HEK293 (cell line): ENCODE measurements around the gene ARMH4.

Source experiments
- CTCF ChIA-PET: fragments of 350-600 bp; formaldehyde crosslinking; extraction: SDS; loops from one replicate; lab custom pipeline; 2021; ENCODE audit warnings: antibody characterized with exemption; lab: Yijun Ruan, JAX
- POLR2A ChIA-PET: fragments of 300-600 bp; formaldehyde crosslinking; extraction: SDS; loops from one replicate; lab custom pipeline; 2020; ENCODE audit warnings: antibody characterized with exemption, inconsistent platforms; lab: Yijun Ruan, JAX
- H3K27ac ChIP-seq: fragments of 200-500 bp; sonication (Bioruptor generic); 2 replicates; pipeline ENCODE4 v1.5.1; 2014; ENCODE audit warnings: low read depth, low read length, control low read depth, inconsistent platforms; ENCODE audit errors: extremely low read depth
- H3K36me3 ChIP-seq, 2 experiments: fragments of 200-500 bp in 1 of 2; sonication (Bioruptor generic) in 1 of 2; 1 replicate in 1 of 2; 2 replicates in 1 of 2; pipeline ENCODE4 v1.5.1; 2014 to 2017; ENCODE audit warnings: inconsistent platforms in 2 of 2, low read length in 2 of 2; ENCODE audit not compliant: control insufficient read depth in 2 of 2, insufficient read depth in 1 of 2
- H3K4me1 ChIP-seq: fragments of 200-500 bp; sonication (Bioruptor generic); 2 replicates; pipeline ENCODE4 v1.5.1; 2014; ENCODE audit warnings: mild to moderate bottlenecking, low read length, inconsistent platforms; ENCODE audit not compliant: control insufficient read depth, insufficient read depth
- H3K4me3 ChIP-seq: 2 replicates; pipeline ENCODE4 v1.5.1; 2011; ENCODE audit warnings: low read depth, mild to moderate bottlenecking, control low read depth, low read length, moderate library complexity
- H3K9me3 ChIP-seq: fragments of 200-500 bp; sonication (Bioruptor generic); 2 replicates; pipeline ENCODE4 v1.5.1; 2014; ENCODE audit warnings: low read depth, low read length, inconsistent platforms; ENCODE audit not compliant: control insufficient read depth, insufficient read depth
- GFI1B ChIP-seq: fragments of 450-650 bp; formaldehyde crosslinking; IDR thresholded peaks from 2 replicates; pipeline ENCODE4 v1.5.1; 2016; ENCODE audit warnings: missing biosample characterization, missing genetic modification characterization
- PRDM1 ChIP-seq: fragments of 450-650 bp; formaldehyde crosslinking; IDR thresholded peaks from 2 replicates; pipeline ENCODE4; 2016; ENCODE audit warnings: missing biosample characterization, missing genetic modification characterization
- SCRT1 ChIP-seq: fragments of 450-650 bp; formaldehyde crosslinking; IDR thresholded peaks from 2 replicates; pipeline ENCODE4 v1.5.1; 2016; ENCODE audit warnings: missing biosample characterization, missing genetic modification characterization, borderline replicate concordance
- TRIM28 ChIP-seq: IDR thresholded peaks from 2 replicates; pipeline ENCODE4 v1.6.1; 2011; ENCODE audit warnings: low read length, control low read depth, borderline replicate concordance
- YY1 ChIP-seq: fragments of 450-650 bp; formaldehyde crosslinking; IDR thresholded peaks from 2 replicates; pipeline ENCODE4 v1.5.1; 2018; ENCODE audit warnings: missing biosample characterization, missing genetic modification characterization
- ZBTB20 ChIP-seq: fragments of 450-650 bp; formaldehyde crosslinking; IDR thresholded peaks from 2 replicates; pipeline ENCODE4 v1.5.1; 2016; ENCODE audit warnings: missing biosample characterization, missing genetic modification characterization
- ZFP3 ChIP-seq: fragments of 450-650 bp; formaldehyde crosslinking; IDR thresholded peaks from 2 replicates; pipeline ENCODE4 v1.5.1; 2016; ENCODE audit warnings: low read depth, missing biosample characterization, missing genetic modification characterization
- ZIC2 ChIP-seq: fragments of 450-650 bp; formaldehyde crosslinking; IDR thresholded peaks from 2 replicates; pipeline ENCODE4 v1.5.1; 2016; ENCODE audit warnings: missing biosample characterization, missing genetic modification characterization
- ZNF155 ChIP-seq: fragments of 450-650 bp; formaldehyde crosslinking; IDR thresholded peaks from 2 replicates; pipeline ENCODE4 v1.5.1; 2016; ENCODE audit warnings: missing biosample characterization, missing genetic modification characterization
- ZNF175 ChIP-seq: fragments of 450-650 bp; formaldehyde crosslinking; IDR thresholded peaks from 2 replicates; pipeline ENCODE4 v1.5.1; 2016; ENCODE audit warnings: missing biosample characterization, missing genetic modification characterization
- ZNF239 ChIP-seq: fragments of 450-650 bp; formaldehyde crosslinking; IDR thresholded peaks from 2 replicates; pipeline ENCODE4 v1.5.1; 2016; ENCODE audit warnings: missing biosample characterization, missing genetic modification characterization
- ZNF48 ChIP-seq: fragments of 450-650 bp; formaldehyde crosslinking; IDR thresholded peaks from 2 replicates; pipeline ENCODE4 v1.5.1; 2016; ENCODE audit warnings: missing biosample characterization, missing genetic modification characterization
- ZNF596 ChIP-seq: fragments of 450-650 bp; IDR thresholded peaks from 2 replicates; pipeline ENCODE4 v1.5.0; 2018; ENCODE audit warnings: missing biosample characterization, mild to moderate bottlenecking, missing genetic modification characterization, moderate library complexity
- ZNF621 ChIP-seq: fragments of 450-650 bp; formaldehyde crosslinking; IDR thresholded peaks from 2 replicates; pipeline ENCODE4 v1.5.1; 2017; ENCODE audit warnings: missing biosample characterization, missing genetic modification characterization
- ZNF654 ChIP-seq: fragments of 450-650 bp; formaldehyde crosslinking; IDR thresholded peaks from 2 replicates; pipeline ENCODE4 v1.5.1; 2016; ENCODE audit warnings: low read depth, missing biosample characterization, missing genetic modification characterization
- ZNF747 ChIP-seq: fragments of 450-650 bp; formaldehyde crosslinking; IDR thresholded peaks from 2 replicates; pipeline ENCODE4 v1.5.1; 2016; ENCODE audit warnings: missing biosample characterization, missing genetic modification characterization
- TF ChIP-seq, protein P1 (sequence below): fragments of 450-650 bp; formaldehyde crosslinking; IDR thresholded peaks from 2 replicates; pipeline ENCODE4 v1.5.1; 2016; ENCODE audit warnings: missing biosample characterization, missing genetic modification characterization
- TF ChIP-seq, protein P2 (sequence below): fragments of 450-650 bp; formaldehyde crosslinking; IDR thresholded peaks from 2 replicates; pipeline ENCODE4 v1.5.1; 2017; ENCODE audit warnings: missing biosample characterization, missing genetic modification characterization
- TF ChIP-seq, protein P3 (sequence below): fragments of 450-650 bp; IDR thresholded peaks from 2 replicates; pipeline ENCODE4 v1.5.1; 2018; ENCODE audit warnings: missing biosample characterization, missing genetic modification characterization
- TF ChIP-seq, protein P4 (sequence below): fragments of 450-650 bp; formaldehyde crosslinking; IDR thresholded peaks from 2 replicates; pipeline ENCODE4 v1.5.1; 2017; ENCODE audit warnings: missing biosample characterization, missing genetic modification characterization

The ARMH4 gene

DNA sequence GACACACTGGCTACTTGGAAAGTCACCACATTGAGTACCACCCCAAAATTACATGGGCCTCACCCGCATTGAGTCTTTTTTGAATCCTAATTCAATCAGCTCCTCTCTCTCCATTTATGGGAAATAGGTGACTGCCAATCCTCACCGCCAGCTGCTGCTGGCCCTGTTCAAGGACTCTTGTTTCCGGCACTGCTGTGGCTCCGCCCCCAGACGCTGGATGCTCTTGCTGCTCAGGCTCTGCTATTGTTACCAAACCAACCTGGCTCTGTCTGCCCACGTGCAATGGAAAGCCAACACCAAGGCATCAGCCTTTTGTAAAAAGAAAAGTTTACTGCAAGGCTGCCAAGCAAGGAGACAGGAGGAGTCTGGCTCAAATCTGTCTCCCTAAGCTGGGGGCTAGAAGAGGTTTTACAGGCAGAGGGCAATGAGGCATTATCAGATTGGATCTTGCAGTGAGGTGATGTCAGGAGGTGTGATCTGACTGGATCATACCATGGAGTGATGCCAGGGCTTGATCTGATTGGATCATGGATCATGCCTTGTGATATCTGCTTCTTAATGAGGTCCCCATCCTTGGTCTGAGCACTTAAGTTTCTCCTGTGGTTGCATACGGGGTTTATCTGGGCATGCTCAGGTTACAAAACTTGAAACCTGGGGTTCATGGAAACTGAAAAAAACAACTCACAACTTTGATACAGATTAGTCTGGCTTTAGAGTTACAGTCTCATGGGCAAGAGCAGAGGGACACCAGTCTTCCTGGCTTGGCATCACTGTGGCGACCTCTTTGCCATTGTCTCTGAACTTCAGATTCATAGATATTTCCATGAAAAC lies 169.0 kb downstream of the ARMH4 start:
- H3K27ac ChIP-seq: peak overlapping the region; percentile 24; the same call in 1 of the 2 replicates
- H3K36me3 ChIP-seq: no peaks in the 10 kb centered on the region
- ChIA-PET POLR2A (no interaction called here), CTCF (no interaction called here)
- H3K4me3 ChIP-seq: no peak overlapping the region
- TF ChIP-seq PRDM1 (tag by site-specific recombination) (no peak), YY1 (tag by site-specific recombination) (no peak), ZNF747 (tag by site-specific recombination) (no peak), SCRT1 (tag by site-specific recombination) (no peak), ZBTB20 (no peak)
- H3K4me1 ChIP-seq: no peaks in the 10 kb centered on the region
- H3K9me3 ChIP-seq: no peaks in the 10 kb centered on the region

DNA sequence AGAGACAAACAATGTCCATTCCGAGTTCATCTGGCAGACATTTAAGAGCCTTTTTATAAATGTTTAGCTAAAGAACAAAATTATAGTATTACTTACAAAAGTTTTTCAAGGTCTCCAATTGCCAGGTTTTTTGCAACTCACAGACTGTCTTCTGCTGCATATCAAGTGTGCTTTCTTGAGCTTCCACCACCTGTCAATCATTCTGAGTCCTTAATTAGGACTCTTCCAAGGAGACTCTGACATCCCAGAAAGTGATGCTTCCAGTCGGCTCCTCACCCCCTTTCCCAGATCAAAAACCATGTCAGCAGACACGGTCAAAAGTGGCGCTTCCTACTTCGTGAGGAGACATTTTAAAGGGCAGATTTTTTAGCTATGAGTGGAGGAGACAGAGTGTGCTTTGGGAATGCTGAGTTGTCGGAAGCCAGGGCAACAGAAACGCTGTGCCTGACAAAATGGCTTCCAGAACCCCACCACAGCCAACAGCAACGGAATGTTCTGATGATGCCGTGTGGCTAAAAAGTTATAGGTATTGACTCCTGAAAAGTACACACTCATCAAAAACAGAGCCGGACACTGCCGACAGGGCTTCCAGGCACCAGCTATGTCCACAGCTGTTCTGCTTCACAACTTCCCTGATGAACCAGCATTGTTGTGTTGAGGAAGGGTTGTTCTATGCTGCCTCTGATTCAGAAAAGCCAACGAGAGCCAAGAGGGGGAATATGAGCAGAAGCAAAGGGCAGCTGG lies 170.0 kb downstream of the ARMH4 start:
- ChIA-PET CTCF (no interaction called here), POLR2A (interaction anchor here (0.5 kb wide), 1 partner anchor 28 kb away, joined by 7 read pairs; no protein-coding TSS in a partner anchor)
- Histone ChIP-seq H3K27ac (no peak overlapping the region), H3K9me3 (no peaks in the 10 kb centered on the region), H3K4me1 (no peaks in the 10 kb centered on the region), H3K4me3 (no peak overlapping the region), H3K36me3 (no peaks in the 10 kb centered on the region)
- TF ChIP-seq, protein P1, sequence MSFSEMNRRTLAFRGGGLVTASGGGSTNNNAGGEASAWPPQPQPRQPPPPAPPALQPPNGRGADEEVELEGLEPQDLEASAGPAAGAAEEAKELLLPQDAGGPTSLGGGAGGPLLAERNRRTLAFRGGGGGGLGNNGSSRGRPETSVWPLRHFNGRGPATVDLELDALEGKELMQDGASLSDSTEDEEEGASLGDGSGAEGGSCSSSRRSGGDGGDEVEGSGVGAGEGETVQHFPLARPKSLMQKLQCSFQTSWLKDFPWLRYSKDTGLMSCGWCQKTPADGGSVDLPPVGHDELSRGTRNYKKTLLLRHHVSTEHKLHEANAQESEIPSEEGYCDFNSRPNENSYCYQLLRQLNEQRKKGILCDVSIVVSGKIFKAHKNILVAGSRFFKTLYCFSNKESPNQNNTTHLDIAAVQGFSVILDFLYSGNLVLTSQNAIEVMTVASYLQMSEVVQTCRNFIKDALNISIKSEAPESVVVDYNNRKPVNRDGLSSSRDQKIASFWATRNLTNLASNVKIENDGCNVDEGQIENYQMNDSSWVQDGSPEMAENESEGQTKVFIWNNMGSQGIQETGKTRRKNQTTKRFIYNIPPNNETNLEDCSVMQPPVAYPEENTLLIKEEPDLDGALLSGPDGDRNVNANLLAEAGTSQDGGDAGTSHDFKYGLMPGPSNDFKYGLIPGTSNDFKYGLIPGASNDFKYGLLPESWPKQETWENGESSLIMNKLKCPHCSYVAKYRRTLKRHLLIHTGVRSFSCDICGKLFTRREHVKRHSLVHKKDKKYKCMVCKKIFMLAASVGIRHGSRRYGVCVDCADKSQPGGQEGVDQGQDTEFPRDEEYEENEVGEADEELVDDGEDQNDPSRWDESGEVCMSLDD (tag by site-specific recombination): no peak
- TF ChIP-seq, protein P2, sequence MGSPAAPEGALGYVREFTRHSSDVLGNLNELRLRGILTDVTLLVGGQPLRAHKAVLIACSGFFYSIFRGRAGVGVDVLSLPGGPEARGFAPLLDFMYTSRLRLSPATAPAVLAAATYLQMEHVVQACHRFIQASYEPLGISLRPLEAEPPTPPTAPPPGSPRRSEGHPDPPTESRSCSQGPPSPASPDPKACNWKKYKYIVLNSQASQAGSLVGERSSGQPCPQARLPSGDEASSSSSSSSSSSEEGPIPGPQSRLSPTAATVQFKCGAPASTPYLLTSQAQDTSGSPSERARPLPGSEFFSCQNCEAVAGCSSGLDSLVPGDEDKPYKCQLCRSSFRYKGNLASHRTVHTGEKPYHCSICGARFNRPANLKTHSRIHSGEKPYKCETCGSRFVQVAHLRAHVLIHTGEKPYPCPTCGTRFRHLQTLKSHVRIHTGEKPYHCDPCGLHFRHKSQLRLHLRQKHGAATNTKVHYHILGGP (tag by site-specific recombination): no peak
- TF ChIP-seq, protein P3, sequence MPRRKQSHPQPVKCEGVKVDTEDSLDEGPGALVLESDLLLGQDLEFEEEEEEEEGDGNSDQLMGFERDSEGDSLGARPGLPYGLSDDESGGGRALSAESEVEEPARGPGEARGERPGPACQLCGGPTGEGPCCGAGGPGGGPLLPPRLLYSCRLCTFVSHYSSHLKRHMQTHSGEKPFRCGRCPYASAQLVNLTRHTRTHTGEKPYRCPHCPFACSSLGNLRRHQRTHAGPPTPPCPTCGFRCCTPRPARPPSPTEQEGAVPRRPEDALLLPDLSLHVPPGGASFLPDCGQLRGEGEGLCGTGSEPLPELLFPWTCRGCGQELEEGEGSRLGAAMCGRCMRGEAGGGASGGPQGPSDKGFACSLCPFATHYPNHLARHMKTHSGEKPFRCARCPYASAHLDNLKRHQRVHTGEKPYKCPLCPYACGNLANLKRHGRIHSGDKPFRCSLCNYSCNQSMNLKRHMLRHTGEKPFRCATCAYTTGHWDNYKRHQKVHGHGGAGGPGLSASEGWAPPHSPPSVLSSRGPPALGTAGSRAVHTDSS (tag by site-specific recombination): no peak
- TF ChIP-seq ZNF175 (tag by site-specific recombination) (no peak), ZNF239 (tag by site-specific recombination) (no peak), ZNF155 (tag by site-specific recombination) (no peak)

DNA sequence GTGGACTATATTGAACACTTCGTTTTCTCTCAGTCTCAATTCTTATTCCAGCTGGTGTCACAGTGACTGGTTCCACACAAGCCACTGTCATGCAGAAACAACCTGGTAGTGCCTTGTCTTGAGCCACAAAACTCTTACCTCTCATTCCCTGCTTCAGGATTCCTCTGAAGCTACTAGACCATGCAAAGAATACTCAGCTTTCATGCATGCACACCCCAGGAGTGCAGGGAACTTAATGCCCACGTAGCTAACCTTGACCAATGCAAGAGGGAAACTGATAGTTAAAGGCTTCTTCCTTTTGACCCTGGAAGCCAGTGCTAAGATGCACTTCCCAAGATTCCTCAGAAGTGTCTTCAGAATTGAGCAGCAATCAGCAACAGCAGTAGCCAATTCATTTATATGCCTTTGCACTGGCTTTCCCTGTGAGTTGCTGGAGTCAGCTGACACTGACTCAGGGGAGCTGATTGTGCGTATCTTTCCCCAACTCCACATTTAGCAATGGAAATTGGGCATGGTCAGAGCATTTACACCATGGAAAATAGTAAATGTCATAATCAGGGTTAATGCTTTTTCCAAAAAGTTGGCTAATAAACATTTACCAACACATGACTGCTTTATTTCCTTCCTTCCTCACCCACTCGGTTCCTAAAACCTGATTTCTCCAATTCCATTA lies 172.5 kb downstream of the ARMH4 start:
- H3K36me3 ChIP-seq: no peaks in the 10 kb centered on the region
- POLR2A ChIA-PET: no interaction called here
- no peak overlapping the region for H3K4me3 ChIP-seq
- H3K9me3 ChIP-seq: no peaks in the 10 kb centered on the region
- no peaks in the 10 kb centered on the region for H3K4me1 ChIP-seq
- TF ChIP-seq, protein P4, sequence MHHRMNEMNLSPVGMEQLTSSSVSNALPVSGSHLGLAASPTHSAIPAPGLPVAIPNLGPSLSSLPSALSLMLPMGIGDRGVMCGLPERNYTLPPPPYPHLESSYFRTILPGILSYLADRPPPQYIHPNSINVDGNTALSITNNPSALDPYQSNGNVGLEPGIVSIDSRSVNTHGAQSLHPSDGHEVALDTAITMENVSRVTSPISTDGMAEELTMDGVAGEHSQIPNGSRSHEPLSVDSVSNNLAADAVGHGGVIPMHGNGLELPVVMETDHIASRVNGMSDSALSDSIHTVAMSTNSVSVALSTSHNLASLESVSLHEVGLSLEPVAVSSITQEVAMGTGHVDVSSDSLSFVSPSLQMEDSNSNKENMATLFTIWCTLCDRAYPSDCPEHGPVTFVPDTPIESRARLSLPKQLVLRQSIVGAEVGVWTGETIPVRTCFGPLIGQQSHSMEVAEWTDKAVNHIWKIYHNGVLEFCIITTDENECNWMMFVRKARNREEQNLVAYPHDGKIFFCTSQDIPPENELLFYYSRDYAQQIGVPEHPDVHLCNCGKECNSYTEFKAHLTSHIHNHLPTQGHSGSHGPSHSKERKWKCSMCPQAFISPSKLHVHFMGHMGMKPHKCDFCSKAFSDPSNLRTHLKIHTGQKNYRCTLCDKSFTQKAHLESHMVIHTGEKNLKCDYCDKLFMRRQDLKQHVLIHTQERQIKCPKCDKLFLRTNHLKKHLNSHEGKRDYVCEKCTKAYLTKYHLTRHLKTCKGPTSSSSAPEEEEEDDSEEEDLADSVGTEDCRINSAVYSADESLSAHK (tag by site-specific recombination): no peak
- TF ChIP-seq TRIM28: no peak
- TF ChIP-seq GFI1B (tag by site-specific recombination): no peak
- no peak for TF ChIP-seq ZNF48 (tag by site-specific recombination)
- no peak for TF ChIP-seq ZNF596 (tag by site-specific recombination)
- no peak for TF ChIP-seq ZNF654 (tag by site-specific recombination)
- no peak for TF ChIP-seq ZIC2 (tag by site-specific recombination)
- TF ChIP-seq ZNF621 (tag by site-specific recombination): no peak
- TF ChIP-seq ZFP3 (tag by site-specific recombination): no peak
- CTCF ChIA-PET: interaction anchor here (0.6 kb wide), 2 partner anchors 159 to 469 kb away, joined by 3 to 4 read pairs; no protein-coding TSS in a partner anchor
- no peak overlapping the region for H3K27ac ChIP-seq
